NCI-H1930 (cell line): ENCODE data around the gene OLFML1.

Experiments used
- DNase-seq, 2 experiments: peaks; one replicate each; lab custom pipeline; 2025; lab: John Stamatoyannopoulos, UW

OLFML1 gene

DNA sequence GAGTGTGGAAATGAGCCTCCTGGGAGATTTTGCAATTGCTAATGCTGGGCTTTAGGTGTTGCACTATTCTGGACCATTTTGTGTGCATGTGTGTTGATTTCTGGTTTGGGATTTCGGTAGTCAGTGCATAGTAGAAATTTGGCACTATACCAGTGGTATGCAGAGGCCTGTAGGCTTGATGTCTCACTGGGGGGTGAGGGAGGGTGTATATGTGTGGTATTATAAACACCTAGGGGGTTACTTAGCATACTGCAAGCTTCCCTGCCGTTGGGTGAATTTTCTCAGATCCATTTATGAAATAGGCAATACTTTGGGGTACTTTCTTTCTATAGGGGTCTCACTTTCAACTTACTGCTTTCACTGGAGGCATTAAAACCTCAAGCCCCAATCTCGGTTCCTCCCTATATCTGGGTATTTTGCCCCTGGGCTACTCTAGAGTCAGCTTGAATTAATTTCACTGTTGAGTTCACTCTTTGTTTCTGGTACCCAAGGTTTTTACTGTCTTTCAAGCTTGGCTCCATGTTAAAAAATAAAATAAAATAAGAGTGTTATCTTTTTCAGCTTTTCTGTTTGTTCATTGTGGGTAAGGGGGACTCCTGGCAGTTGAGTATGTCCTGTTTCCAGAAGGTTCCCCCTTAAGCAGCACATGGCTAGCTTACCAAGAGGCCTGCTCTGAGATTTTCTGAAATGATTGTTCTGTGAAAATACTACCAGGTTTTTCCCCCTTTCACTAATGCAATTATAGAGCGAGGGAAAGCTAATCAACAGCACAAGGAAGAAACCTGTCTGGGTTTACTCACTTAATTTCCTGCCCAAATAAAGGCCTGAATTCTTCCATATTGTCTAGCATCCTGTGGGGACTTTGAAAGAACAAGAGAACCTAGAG, 74.3 kb downstream of the OLFML1 start:
- no peak for DNase-seq
